ENCODE data around the gene PCSK1.
"Not testable (repeated sequence)": the region's sequence is repeated elsewhere in the genome, so short reads cannot be mapped to it uniquely, and the experiment has no call there.

Gene PCSK1

GRCh38 chr5:96425443-96425842 is 7.6 kb downstream of the PCSK1 start:
- DNase-seq, result no peak

- no peak for DNase-seq
Measured at GRCh38 chr5:96415897-96416296, 17.2 kb downstream of the PCSK1 start.

GRCh38 chr5:96412868-96413449 is 20.1 kb downstream of the PCSK1 start:
- DNase-seq, result no peak

GRCh38 chr5:96410013-96410412 is 23.0 kb downstream of the PCSK1 start:
- DNase-seq, result no peak

- no peak for DNase-seq
Measured at GRCh38 chr5:96408841-96409538, 24.1 kb downstream of the PCSK1 start.

GRCh38 chr5:96408210-96408777 is 24.8 kb downstream of the PCSK1 start:
- DNase-seq, result peak; percentile 37

- no peak for DNase-seq
Measured at GRCh38 chr5:96407436-96407835, 25.6 kb downstream of the PCSK1 start.

GRCh38 chr5:96404191-96404867 is 28.7 kb downstream of the PCSK1 start:
- peak; percentile 45 for DNase-seq

- no peak for DNase-seq
Measured at GRCh38 chr5:96402500-96402899, 30.5 kb downstream of the PCSK1 start.

GRCh38 chr5:96396878-96397277 is 36.2 kb downstream of the PCSK1 start:
- DNase-seq, result no peak

GRCh38 chr5:96395295-96395694 is 37.8 kb downstream of the PCSK1 start:
- not testable (repeated sequence) for DNase-seq

- no peak for DNase-seq
Measured at GRCh38 chr5:96391921-96392320, 41.1 kb downstream of the PCSK1 start.

- peak; percentile 46 for DNase-seq
Measured at GRCh38 chr5:96388176-96388575, 44.9 kb downstream of the PCSK1 start.

GRCh38 chr5:96387616-96388015 is 45.4 kb downstream of the PCSK1 start:
- DNase-seq, result peak; percentile 26

GRCh38 chr5:96385538-96385937 is 47.5 kb downstream of the PCSK1 start:
- DNase-seq, result no peak

GRCh38 chr5:96384353-96384752 is 48.7 kb downstream of the PCSK1 start:
- DNase-seq, result no peak

- peak; percentile 18 for DNase-seq
Measured at GRCh38 chr5:96381526-96381925, 51.5 kb downstream of the PCSK1 start.

GRCh38 chr5:96379896-96380295 is 53.2 kb downstream of the PCSK1 start:
- no peak for DNase-seq

GRCh38 chr5:96377597-96377996 is 55.5 kb downstream of the PCSK1 start:
- DNase-seq, result no peak

- no peak for DNase-seq
Measured at GRCh38 chr5:96377167-96377566, 55.9 kb downstream of the PCSK1 start.

GRCh38 chr5:96374653-96375052 is 58.4 kb downstream of the PCSK1 start:
- DNase-seq, result no peak

- DNase-seq, result no peak
Measured at GRCh38 chr5:96373381-96373733, 59.7 kb downstream of the PCSK1 start.

- DNase-seq, result no peak
Measured at GRCh38 chr5:96372726-96373380, 60.2 kb downstream of the PCSK1 start.

- no peak for DNase-seq
Measured at GRCh38 chr5:96370976-96371375, 62.1 kb downstream of the PCSK1 start.

All from OCI-M1 (cell line).